Left forelimb (tissue), 1 donor: ENCODE results near the gene RAB22A.
"Not testable (repeated sequence)": the region's sequence is repeated elsewhere in the genome, so short reads cannot be mapped to it uniquely, and the experiment has no call there.

Experiments used
- DNase-seq: peaks from one replicate; pipeline ENCODE4 v3.0.0-alpha.2; 2018; ENCODE audit warnings: low spot score

RAB22A gene

GRCh38 chr20:58414786-58415185 is 105.3 kb downstream of the RAB22A start:
- not testable (repeated sequence) for DNase-seq

GRCh38 chr20:58416057-58416456 is 106.5 kb downstream of the RAB22A start:
- no peak for DNase-seq

GRCh38 chr20:58416835-58417234 is 107.3 kb downstream of the RAB22A start:
- no peak for DNase-seq
